ENCODE measurements around the gene GTF3C1.
A peak's percentile ranks its signal among the peaks of the same experiment; 100 is the strongest.
"Not testable (repeated sequence)": the region's sequence is repeated elsewhere in the genome, so short reads cannot be mapped to it uniquely, and the experiment has no call there.

The GTF3C1 gene

DNA sequence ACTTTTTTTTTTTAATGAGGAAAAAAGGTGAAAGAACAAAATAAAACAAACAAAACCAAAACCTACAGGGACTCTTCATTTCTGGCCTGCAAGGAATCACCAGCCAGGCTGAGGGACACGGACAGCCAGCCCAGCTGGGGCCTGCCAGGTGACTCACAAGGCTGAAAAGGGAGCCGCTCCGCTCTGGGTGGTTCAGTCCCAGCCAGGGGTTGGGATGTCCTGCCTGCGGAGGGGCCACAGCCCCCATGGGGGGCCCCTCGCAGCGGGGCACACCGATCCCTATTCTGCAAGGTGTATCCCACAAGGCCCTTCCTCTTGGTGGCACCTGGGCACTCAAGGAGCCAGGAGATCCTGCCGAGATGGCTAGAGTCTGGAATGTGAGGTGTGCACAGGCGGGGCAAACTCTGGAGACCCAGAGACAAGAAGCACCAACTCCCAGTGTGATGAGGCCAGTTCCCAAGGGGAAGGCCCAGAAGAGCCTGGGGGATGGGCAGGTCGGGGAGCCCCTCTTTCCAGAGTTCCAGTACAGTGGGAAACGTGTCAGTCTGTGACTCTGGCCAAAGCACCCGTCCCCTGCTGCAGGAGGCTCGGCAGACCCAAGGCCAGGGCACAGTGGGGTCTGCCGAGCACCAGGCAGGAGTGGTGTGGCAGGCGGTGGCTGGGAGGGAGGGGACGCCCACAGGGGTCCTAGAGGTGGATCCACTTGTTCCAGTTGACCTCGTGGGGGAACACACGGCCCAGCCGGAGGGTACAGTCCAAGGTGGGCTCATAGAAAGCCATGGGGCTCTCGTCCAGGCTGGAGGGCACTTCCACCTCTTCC is 88.8 kb downstream of the GTF3C1 start:
- H3K27ac ChIP-seq, result peak overlapping the region in 1 of 2 donors; percentile 10
- no peak for DNase-seq (ENCODE audit: low spot score)
- H3K4me3 ChIP-seq, result no peak overlapping the region
- TF ChIP-seq, protein P1, sequence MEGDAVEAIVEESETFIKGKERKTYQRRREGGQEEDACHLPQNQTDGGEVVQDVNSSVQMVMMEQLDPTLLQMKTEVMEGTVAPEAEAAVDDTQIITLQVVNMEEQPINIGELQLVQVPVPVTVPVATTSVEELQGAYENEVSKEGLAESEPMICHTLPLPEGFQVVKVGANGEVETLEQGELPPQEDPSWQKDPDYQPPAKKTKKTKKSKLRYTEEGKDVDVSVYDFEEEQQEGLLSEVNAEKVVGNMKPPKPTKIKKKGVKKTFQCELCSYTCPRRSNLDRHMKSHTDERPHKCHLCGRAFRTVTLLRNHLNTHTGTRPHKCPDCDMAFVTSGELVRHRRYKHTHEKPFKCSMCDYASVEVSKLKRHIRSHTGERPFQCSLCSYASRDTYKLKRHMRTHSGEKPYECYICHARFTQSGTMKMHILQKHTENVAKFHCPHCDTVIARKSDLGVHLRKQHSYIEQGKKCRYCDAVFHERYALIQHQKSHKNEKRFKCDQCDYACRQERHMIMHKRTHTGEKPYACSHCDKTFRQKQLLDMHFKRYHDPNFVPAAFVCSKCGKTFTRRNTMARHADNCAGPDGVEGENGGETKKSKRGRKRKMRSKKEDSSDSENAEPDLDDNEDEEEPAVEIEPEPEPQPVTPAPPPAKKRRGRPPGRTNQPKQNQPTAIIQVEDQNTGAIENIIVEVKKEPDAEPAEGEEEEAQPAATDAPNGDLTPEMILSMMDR (IDR thresholded peaks at IDR 0.05), result no peak

DNA sequence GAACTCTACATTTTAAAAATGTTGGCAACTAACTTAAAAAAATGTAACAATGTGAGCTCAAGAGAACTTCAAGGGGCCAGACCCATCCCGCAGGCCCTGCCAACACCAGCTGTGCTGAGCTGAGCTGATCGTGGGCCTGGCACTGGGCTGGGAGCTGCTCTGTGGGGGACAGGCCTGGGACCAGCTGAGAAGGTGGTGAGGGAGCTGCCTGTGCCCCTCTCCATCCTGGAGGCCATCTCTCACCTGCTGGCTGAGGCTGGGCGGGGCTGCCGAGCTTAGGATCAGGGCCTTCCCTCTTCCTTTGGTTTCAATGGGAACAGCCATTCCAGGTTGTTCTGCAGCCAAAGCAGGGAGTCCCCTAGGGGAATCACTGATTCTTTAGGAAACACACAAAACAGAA is 89.5 kb downstream of the GTF3C1 start:
- TF ChIP-seq, protein P1 (IDR thresholded peaks at IDR 0.05), result no peak
- Histone ChIP-seq H3K27ac (peak overlapping the region in 1 of 2 donors; percentile 17), H3K4me3 (no peak overlapping the region)
- no peak for DNase-seq (ENCODE audit: low spot score)

DNA sequence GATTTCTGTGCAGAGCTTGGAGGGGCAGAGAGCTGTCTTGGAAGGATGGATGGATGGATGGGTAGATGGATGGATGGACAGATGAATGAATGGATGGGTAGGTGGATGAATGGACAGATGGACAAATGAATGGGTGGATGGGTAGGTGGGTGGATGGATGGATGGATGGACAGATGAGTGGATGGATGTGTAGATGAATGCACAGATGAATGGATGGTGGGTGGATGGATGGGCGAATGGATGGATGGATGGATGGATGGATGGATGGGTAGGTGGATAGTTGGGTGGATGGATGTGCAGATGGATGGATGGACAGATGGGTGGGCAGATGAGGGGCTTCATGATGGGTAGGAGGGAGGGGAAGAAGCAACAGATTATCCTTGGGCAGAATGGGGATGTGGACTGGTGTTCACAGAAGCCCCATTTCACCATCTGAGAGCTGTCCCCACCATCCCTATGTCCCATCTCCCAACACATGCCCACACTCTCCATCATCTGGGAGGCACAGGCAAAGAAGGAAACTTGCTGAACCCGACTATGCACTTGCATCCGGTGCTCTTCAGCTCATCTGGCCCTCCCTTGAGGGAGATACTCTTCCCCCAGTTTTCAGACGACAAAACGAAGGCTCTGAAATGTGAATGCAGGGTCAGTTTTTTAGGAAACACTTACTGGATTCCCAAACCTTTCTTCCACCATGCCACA is 90.6 kb downstream of the GTF3C1 start:
- DNase-seq (ENCODE audit: low spot score), result no peak
- no peak overlapping the region for H3K27ac ChIP-seq

DNA sequence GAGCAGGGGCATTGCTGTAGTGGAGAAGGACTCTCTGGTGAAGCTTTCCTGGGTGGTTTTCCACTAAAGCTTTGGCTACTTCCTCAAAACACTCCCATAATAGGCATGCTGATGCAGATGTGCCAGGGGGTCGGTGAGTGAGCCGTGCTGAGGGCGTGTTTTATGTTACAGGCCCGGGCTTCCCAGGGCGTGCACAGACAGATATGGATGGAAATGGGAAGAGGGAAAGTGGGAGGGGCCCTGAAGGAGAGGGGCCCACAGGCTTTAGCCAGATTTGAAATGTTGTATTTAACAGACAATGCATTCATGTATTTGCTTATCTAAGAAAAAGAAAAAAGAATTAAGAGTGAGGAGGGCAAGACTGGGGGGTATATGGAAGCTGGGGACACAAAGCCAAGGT is 91.5 kb downstream of the GTF3C1 start:
- Histone ChIP-seq H3K4me3 (no peak overlapping the region), H3K27ac (no peak overlapping the region)
- DNase-seq (ENCODE audit: low spot score), result no peak
- TF ChIP-seq, protein P1 (IDR thresholded peaks at IDR 0.05), result no peak

More for the DNA sequence above, 90.6 kb downstream of the GTF3C1 start:
- no peak overlapping the region for H3K4me3 ChIP-seq
- TF ChIP-seq, protein P1 (IDR thresholded peaks at IDR 0.05), result no peak

DNA sequence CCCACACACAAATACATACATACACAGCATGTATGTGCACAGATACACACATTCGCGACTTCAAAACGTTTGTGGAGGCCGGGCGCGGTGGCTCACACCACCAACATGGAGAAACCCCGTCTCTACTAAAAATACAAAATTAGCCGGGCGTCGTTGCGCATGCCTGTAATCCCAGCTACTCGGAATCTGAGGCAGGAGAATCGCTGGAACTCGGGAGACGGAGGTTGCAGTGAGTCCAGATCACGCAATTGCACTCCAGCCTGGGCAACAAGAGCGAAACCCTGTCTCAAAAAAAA is 92.2 kb downstream of the GTF3C1 start:
- not testable (repeated sequence) for H3K27ac ChIP-seq; DNase-seq (ENCODE audit: low spot score); H3K4me3 ChIP-seq

DNA sequence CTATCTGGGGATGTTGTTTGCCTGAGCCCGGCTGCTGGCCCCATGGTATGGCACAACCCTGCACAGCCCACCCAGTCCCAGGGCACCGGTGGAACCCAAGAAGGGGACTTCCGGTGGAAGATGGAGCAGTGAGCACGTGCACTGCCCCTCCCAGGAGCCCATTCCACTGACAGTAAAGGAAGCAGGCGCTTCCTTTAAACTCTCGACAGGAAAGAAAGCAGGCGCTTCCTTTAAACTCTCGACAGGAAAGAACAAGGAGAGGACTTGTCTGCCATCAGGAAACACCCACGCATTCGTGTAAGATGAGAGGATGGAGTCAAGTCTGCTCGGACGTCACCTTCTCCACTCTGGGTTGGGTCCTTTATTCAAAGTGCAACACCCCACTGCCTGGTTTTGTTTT is 94.0 kb downstream of the GTF3C1 start:
- DNase-seq (ENCODE audit: low spot score), result no peak
- Histone ChIP-seq H3K4me3 (no peak overlapping the region), H3K27ac (no peak overlapping the region)
- TF ChIP-seq, protein P1 (IDR thresholded peaks at IDR 0.05), result no peak

DNA sequence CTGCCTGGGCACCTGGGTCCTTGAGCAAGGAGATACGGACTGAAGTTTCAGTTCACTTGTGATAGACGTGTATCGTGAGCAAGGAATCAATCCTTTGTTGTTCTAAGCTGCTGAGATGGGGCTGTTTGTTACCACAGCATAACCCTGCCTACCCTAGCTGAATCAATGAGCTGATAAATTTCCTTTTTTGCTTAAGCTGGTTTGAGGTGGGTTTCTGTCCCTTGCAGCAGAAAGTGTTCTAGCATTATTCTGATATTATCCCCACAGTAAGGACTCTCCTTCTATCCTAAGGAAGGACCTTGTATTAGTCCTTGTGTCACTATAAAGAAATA is 96.3 kb downstream of the GTF3C1 start:
- H3K4me3 ChIP-seq, result no peak overlapping the region
- no peak for DNase-seq (ENCODE audit: low spot score)
- H3K27ac ChIP-seq, result no peak overlapping the region
- TF ChIP-seq, protein P1 (IDR thresholded peaks at IDR 0.05), result no peak
